GM19438 (cell line): Measurements from ENCODE around the gene MORC3.

Experiments used
- ATAC-seq: cut with Tn5 transposase; IDR thresholded peaks from one replicate; pipeline ENCODE4 v1.9.1; 2021; ENCODE audit warnings: low read depth; ENCODE audit not compliant: unreplicated experiment

MORC3 gene

GRCh38 chr21:36419996-36420395 lies 100.0 kb downstream of the MORC3 start:
- ATAC-seq, result no peak

- ATAC-seq, result no peak
Measured at GRCh38 chr21:36420571-36421339, 100.8 kb downstream of the MORC3 start.

- ATAC-seq, result no peak
Measured at GRCh38 chr21:36422279-36423098, 102.5 kb downstream of the MORC3 start.

- ATAC-seq, result no peak
Measured at GRCh38 chr21:36423771-36424433, 103.9 kb downstream of the MORC3 start.

- ATAC-seq, result no peak
Measured at GRCh38 chr21:36424592-36424991, 104.6 kb downstream of the MORC3 start.

- ATAC-seq, result no peak
Measured at GRCh38 chr21:36425286-36425685, 105.3 kb downstream of the MORC3 start.
